GM12878 (cell line): ENCODE measurements around the gene ALPK1. TPM values are rescaled to one million over a fixed set of nuclear protein-coding genes. Genes with fewer than 3 reads are reported as not detected.

Experiments used
- ATAC-seq: fragments of 200-7000 bp; cut with Tn5 transposase; 3 replicates; pipeline ENCODE4 v1.9.1; 2020; ENCODE audit warnings: mild to moderate bottlenecking, moderate library complexity
- BruUV-seq: library from RNA; stranded (reverse); fragments of 400-500 nt; replicated peaks from 2 replicates; lab custom pipeline; 2021; lab: Mats Ljungman, UMichigan
- CTCF ChIA-PET: fragments of 300-600 bp; sonication (Branson Sonifier 250); formaldehyde crosslinking; extraction: SDS; loops from one replicate; lab custom pipeline; 2021; ENCODE audit warnings: inconsistent platforms; lab: Yijun Ruan, JAX
- POLR2A ChIA-PET: fragments of 350-600 bp; formaldehyde crosslinking; extraction: SDS; loops from one replicate; lab custom pipeline; 2021; ENCODE audit warnings: inconsistent platforms; lab: Charles Lee
- RAD21 ChIA-PET: fragments of 300-600 bp; sonication (Branson Sonifier 250); formaldehyde crosslinking; loops from one replicate; lab custom pipeline; 2023; ENCODE audit warnings: antibody characterized with exemption; ENCODE audit not compliant: unreplicated experiment; lab: Charles Lee
- SMC1A ChIA-PET: fragments of 300-600 bp; sonication (Branson Sonifier 250); formaldehyde crosslinking; loops from one replicate; lab custom pipeline; 2023; ENCODE audit not compliant: unreplicated experiment, uncharacterized antibody; lab: Charles Lee
- DNase-seq: peaks from one replicate; pipeline ENCODE4 v3.0.0-alpha.2; 2011; ENCODE audit warnings: low read depth, low spot score
- FAIRE-seq: peaks from 3 replicates; lab custom pipeline; 2011; peaks lifted over from hg19 to GRCh38; lab: Jason Lieb, UNC
- H2AFZ ChIP-seq: 2 replicates; pipeline ENCODE4 v1.6.0; 2011; ENCODE audit warnings: low read depth, low read length, control low read depth; ENCODE audit not compliant: control insufficient read depth
- H3K27ac ChIP-seq: 2 replicates; pipeline ENCODE4 v1.5.1; 2011; ENCODE audit warnings: control low read depth; ENCODE audit not compliant: control insufficient read depth, insufficient read depth
- H3K27me3 ChIP-seq, 2 experiments: replicated peaks in 1 of 2; 2 replicates each; pipeline versions ENCODE4 v1.6.0 to v1.6.1; 2011; ENCODE audit warnings: low read length in 1 of 2; ENCODE audit not compliant: control insufficient read depth in 2 of 2, insufficient read depth in 2 of 2
- H3K36me3 ChIP-seq, 2 experiments: 2 replicates each; pipeline ENCODE4 v1.5.1; 2011; ENCODE audit warnings: low read length in 1 of 2; ENCODE audit not compliant: control insufficient read depth in 2 of 2, insufficient read depth in 2 of 2
- H3K4me1 ChIP-seq: 2 replicates; pipeline ENCODE4 v1.6.1; 2011; ENCODE audit warnings: mild to moderate bottlenecking, low read length, moderate library complexity, mixed read lengths; ENCODE audit not compliant: control insufficient read depth, insufficient read depth
- H3K4me2 ChIP-seq: 2 replicates; pipeline ENCODE4 v1.6.0; 2011; ENCODE audit warnings: control low read depth; ENCODE audit not compliant: control insufficient read depth, insufficient read depth
- H3K4me3 ChIP-seq: fragments of 200-600 bp; sonication (generic); 2 replicates; pipeline ENCODE4 v1.5.1; 2016
- H3K79me2 ChIP-seq: 2 replicates; pipeline ENCODE4 v1.6.0; 2011; ENCODE audit warnings: low read length; ENCODE audit not compliant: control insufficient read depth, insufficient read depth
- H3K9ac ChIP-seq: 2 replicates; pipeline ENCODE4 v1.8.0; 2011; ENCODE audit warnings: low read length, control low read depth, mixed read lengths; ENCODE audit not compliant: control insufficient read depth, insufficient read depth
- H3K9me3 ChIP-seq: replicated peaks from 3 replicates; pipeline ENCODE4 v1.5.1; 2011; ENCODE audit warnings: mild to moderate bottlenecking, low read length; ENCODE audit not compliant: control insufficient read depth, insufficient read depth
- H4K20me1 ChIP-seq: 2 replicates; pipeline ENCODE4 v1.6.0; 2011; ENCODE audit not compliant: control insufficient read depth, insufficient read depth
- ASH2L ChIP-seq: fragments of 300-600, 200-600 bp; sonication (generic); IDR thresholded peaks from 2 replicates; pipeline ENCODE4 v1.6.1; 2017; ENCODE audit warnings: low read depth, mild to moderate bottlenecking, borderline replicate concordance
- BRCA1 ChIP-seq: IDR thresholded peaks from 2 replicates; pipeline ENCODE4 v1.6.1; 2011; ENCODE audit warnings: low read depth, low read length, improper control_type of control experiment
- IRF4 ChIP-seq: IDR thresholded peaks from 2 replicates; pipeline ENCODE4 v1.6.1; 2011; ENCODE audit warnings: low read depth, low read length
- MYC ChIP-seq: IDR thresholded peaks from 2 replicates; pipeline ENCODE4 v1.6.1; 2011; ENCODE audit warnings: mild to moderate bottlenecking, low read length, moderate library complexity, inconsistent platforms; ENCODE audit not compliant: insufficient read depth, insufficient replicate concordance, insufficient read length, severe bottlenecking
- NRF1 ChIP-seq: conservative IDR thresholded peaks from 2 replicates; pipeline ENCODE4 v1.6.1; 2011; ENCODE audit warnings: mild to moderate bottlenecking, low read depth, low read length, improper control_type of control experiment
- PML ChIP-seq: IDR thresholded peaks from 2 replicates; pipeline ENCODE4 v1.6.1; 2012; ENCODE audit warnings: low read length, inconsistent platforms
- RAD51 ChIP-seq: fragments of 450-650 bp; IDR thresholded peaks from 2 replicates; pipeline ENCODE4 v1.6.1; 2016; ENCODE audit warnings: moderate library complexity, mild to moderate bottlenecking, inconsistent platforms
- RUNX3 ChIP-seq: IDR thresholded peaks from 2 replicates; pipeline ENCODE4 v1.6.1; 2012; ENCODE audit warnings: low read length, inconsistent platforms
- SP1 ChIP-seq: IDR thresholded peaks from one replicate; pipeline ENCODE4 v1.6.1; 2011; ENCODE audit warnings: low read depth, low read length
- SREBF1 ChIP-seq: IDR thresholded peaks from 2 replicates; pipeline ENCODE4 v1.6.1; 2012; ENCODE audit warnings: mild to moderate bottlenecking, low read length
- SREBF2 ChIP-seq: IDR thresholded peaks from 2 replicates; pipeline ENCODE4 v1.6.1; 2012; ENCODE audit warnings: mild to moderate bottlenecking, low read length
- TBL1XR1 ChIP-seq: IDR thresholded peaks from 2 replicates; pipeline ENCODE4 v1.6.1; 2012; ENCODE audit warnings: low read depth, low read length, improper control_type of control experiment
- YY1 ChIP-seq: IDR thresholded peaks from 2 replicates; pipeline ENCODE4 v1.6.1; 2011; ENCODE audit warnings: low read depth, mild to moderate bottlenecking, low read length
- whole genome bisulfite sequencing: methylation state at CpG from one replicate; pipeline ENCODE4 v1.1.6; 2016; ENCODE audit warnings: low lambda C conversion rate; ENCODE audit not compliant: insufficient replicate concordance, insufficient coverage; ENCODE audit errors: missing lambda C conversion rate; 5-methylcytosine and 5-hydroxymethylcytosine counted together
- in situ Hi-C: fragments of 300-500 bp; cut with MboI; formaldehyde crosslinking; loops from 9 replicates; pipeline ENCODE4 v1.14.3; 2018; ENCODE audit warnings: mixed read lengths
- intact Hi-C: fragments of 100-400 bp; cut with micrococcal nuclease; formaldehyde crosslinking; loops from one replicate; pipeline ENCODE4 v1.14.2; 2022; ENCODE audit not compliant: unreplicated experiment
- polyA plus RNA-seq, 11 experiments: library from polyadenylated mRNA; depleted of rRNA in 4 of 11; unstranded in 6 of 11; stranded (reverse) in 5 of 11; fragments of >200 nt; fragmentation: Nextera tagmentation in 4 of 11; fragmentation: Illumina TruSeq in 1 of 11; extraction: Ambion mirVana in 4 of 11; extraction: Trizol in 1 of 11; gene quantifications; 1 replicate in 1 of 11; 2 replicates in 10 of 11; pipeline versions ENCODE4 v1.2.1 to v1.2.3, GENCODE V29; 2011 to 2016; ENCODE audit warnings: inconsistent platforms in 2 of 11, missing spikeins in 2 of 11, low read depth in 1 of 11
- total RNA-seq, 4 experiments: library from RNA; depleted of rRNA in 3 of 4; stranded (reverse); fragments of >200 nt in 3 of 4; fragmentation: Illumina TruSeq in 1 of 4; extraction: Trizol in 1 of 4; gene quantifications; 2 replicates each; pipeline versions ENCODE4 v1.2.1 to v1.2.3, GENCODE V29; 2013 to 2021

Gene ALPK1
- total and polyA plus RNA-seq, 10 of the 15 experiments (the other 5 are each of a cell fraction or from before 2014, with no cell fraction given), result 8.5 to 32.3 (median 22.6) TPM

DNA sequence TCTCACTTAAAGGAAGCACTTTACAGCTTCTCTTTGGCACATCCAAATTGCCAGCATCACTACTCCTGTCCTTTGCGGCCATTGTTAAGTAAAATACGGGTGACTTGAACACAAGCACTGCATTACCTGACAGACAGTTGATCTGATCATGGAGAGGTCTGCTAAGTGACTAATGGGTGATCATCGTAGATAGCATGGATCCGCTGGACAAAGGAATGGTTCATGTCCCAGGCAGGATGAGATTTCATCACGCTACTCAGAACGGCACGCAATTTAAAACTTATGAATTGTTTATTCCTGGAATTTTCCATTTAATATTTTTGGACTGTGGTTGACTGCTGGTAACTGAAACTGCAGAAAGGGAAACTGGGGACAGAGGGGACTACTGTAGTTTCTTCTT lies 124.7 kb downstream of the ALPK1 start:
- ChIA-PET POLR2A (no interaction called here), SMC1A (interaction anchor here (0.8 kb wide), 1 partner anchor 18 kb away, joined by 3 read pairs; no protein-coding TSS in a partner anchor), RAD21 (no interaction called here), CTCF (no interaction called here)
- Histone ChIP-seq H4K20me1 (no peaks in the 10 kb centered on the region), H3K9me3 (no peaks in the 10 kb centered on the region), H3K27me3 (no peaks in the 10 kb centered on the region), H3K27ac (no peak overlapping the region), H3K79me2 (no peaks in the 10 kb centered on the region), H3K4me2 (no peak overlapping the region), H2AFZ (no peak overlapping the region), H3K4me1 (no peaks in the 10 kb centered on the region), H3K9ac (no peak overlapping the region), H3K4me3 (no peak overlapping the region), H3K36me3 (no peaks in the 10 kb centered on the region)
- in situ Hi-C loops, result no loop called here
- 99% methylated on average over 7 of the region's 7 CpGs for WGBS
- intact Hi-C loops, result no loop called here
- ATAC-seq (no peak), DNase-seq (no peak), FAIRE-seq (no peak)
- no TSS peak for BruUV-seq
- no peak for TF ChIP-seq YY1
- no peak for TF ChIP-seq SREBF2
- no peak for TF ChIP-seq PML
- no peak for TF ChIP-seq IRF4
- no peak for TF ChIP-seq NRF1
- TF ChIP-seq BRCA1, result no peak
- TF ChIP-seq SREBF1, result no peak
- TF ChIP-seq TBL1XR1, result no peak
- TF ChIP-seq SP1, result no peak
- TF ChIP-seq MYC, result no peak
- no peak for TF ChIP-seq RUNX3
- no peak for TF ChIP-seq RAD51
- no peak for TF ChIP-seq ASH2L
